Heart left ventricle (tissue), 16 donors: ENCODE measurements around the gene OR51A4. TPM values are rescaled to one million over a fixed set of nuclear protein-coding genes. Genes with fewer than 3 reads are reported as not detected.

ENCODE experiments used
- ATAC-seq, 4 donors: fragments of 200-7000 bp; cut with Tn5 transposase; one replicate each; pipeline ENCODE4 v1.9.1; 2020 to 2022; ENCODE audit warnings: moderate library complexity in 4 of 4, mild to moderate bottlenecking in 3 of 4, moderate number of reproducible peaks in 1 of 4
- DNase-seq, 5 donors: peaks; one replicate each; pipeline ENCODE4 v3.0.0-alpha.2; 2020
- H3K27ac ChIP-seq, 12 donors: fragments of 200-600 bp; sonication (generic) in 4 of 12; one replicate each; pipeline versions ENCODE4 v1.5.0 to v1.8.0; 2016 to 2022; ENCODE audit warnings: mild to moderate bottlenecking in 2 of 12
- H3K27me3 ChIP-seq, 9 donors: fragments of 200-600 bp; sonication (generic) in 2 of 9; one replicate each; pipeline versions ENCODE4 v1.5.1 to v1.8.0; 2016 to 2022; ENCODE audit warnings: mild to moderate bottlenecking in 3 of 9
- H3K36me3 ChIP-seq, 9 donors: fragments of 200-600 bp; sonication (generic) in 2 of 9; one replicate each; pipeline versions ENCODE4 v1.5.0 to v1.8.0; 2018 to 2022; ENCODE audit warnings: mild to moderate bottlenecking in 2 of 9
- H3K4me1 ChIP-seq, 12 donors: fragments of 200-600 bp; sonication (generic) in 4 of 12; one replicate each; pipeline versions ENCODE4 v1.5.0 to v1.8.0; 2016 to 2022; ENCODE audit warnings: mild to moderate bottlenecking in 3 of 12
- H3K4me3 ChIP-seq, 12 donors: fragments of 200-600 bp; sonication (generic) in 4 of 12; one replicate each; pipeline versions ENCODE4 v1.5.0 to v1.8.0; 2017 to 2022; ENCODE audit warnings: mild to moderate bottlenecking in 9 of 12, moderate library complexity in 4 of 12
- H3K9me3 ChIP-seq, 12 donors: fragments of 200-600 bp; sonication (generic) in 4 of 12; one replicate each; pipeline versions ENCODE4 v1.5.0 to v1.8.0; 2016 to 2022; ENCODE audit warnings: mild to moderate bottlenecking in 1 of 12
- CTCF ChIP-seq, 12 donors: fragments of 200-600 bp; sonication (generic) in 4 of 12; IDR thresholded peaks; one replicate each; pipeline versions ENCODE4 v1.5.0 to v1.8.0; 2018 to 2022; ENCODE audit warnings: antibody characterized with exemption in 12 of 12, mild to moderate bottlenecking in 5 of 12
- POLR2A ChIP-seq, 2 donors: fragments of 450-650 bp; IDR thresholded peaks; one replicate each; pipeline ENCODE4 v1.6.1; 2017; ENCODE audit warnings: antibody characterized with exemption in 2 of 2, mild to moderate bottlenecking in 2 of 2, moderate library complexity in 2 of 2
- WGBS, 4 donors: extraction: QIAGEN DNeasy Blood & Tissue Kit in 2 of 4; methylation state at CpG; one replicate each; pipeline versions ENCODE4 v1.1.5 to v1.1.7; 2013 to 2018; 5-methylcytosine and 5-hydroxymethylcytosine counted together
- intact Hi-C, 10 donors: fragments of 100-400 bp; cut with DNase I; formaldehyde crosslinking; loops; one replicate each; pipeline versions ENCODE4 v1.11.1 to v1.14.2; 2022
- polyA plus RNA-seq, 2 donors: library from polyadenylated mRNA; stranded (reverse); fragments of 200-250 nt; gene quantifications; one replicate each; pipeline ENCODE4 v1.2.3, GENCODE V29; 2013
- total RNA-seq, 9 donors: library from RNA; depleted of rRNA in 2 of 9; stranded (reverse); fragments of >200 nt in 2 of 9; fragmentation: NEBNext Ultra II Directional in 3 of 9; extraction: Animal tissue kit (Norgen Biotek cat#: 25700) in 3 of 9; gene quantifications; one replicate each; pipeline versions ENCODE4 v1.1.0 to v1.2.4, GENCODE V29; 2016 to 2023
- donor health status: ischemic (EF 13 %, LVEDD 7.1; RV severe dilation, severe dysfunction).
- donor health status: healthy with polysubstance abuse.
- donor health status: DM: no; HTN: yes; CAD: no.
- donor health status: DM: no; HTN: no; CAD: no.
- donor health status: ischemic (EF 25% LVEDD 6.9; RV normal size, moderate dysfunction).
- donor health status: ischemic (EF 25% LVEDD 5.7; RV mildly dilated, moderate dysfunction).
- donor health status: healthy.
- donor health status: DM: yes; HTN: yes; CAD: no.
- donor health status: ischemic (EF 35%, LVEDD 5.7; RV mildly dilated, moderate dysfunction).
- donor health status: nonischemic (EF 11% LVEDD 7.7; RV severe dilation, severe dysfunction).
- donor health status: DM: yes; HTN: yes; CAD: no.
- donor health status: PGD.
- donor health status: ischemic (EF 29% LVEDD 5.4; RV normal size, mild dysfunction).
- donor health status: nonischemic (EF 23%, LVEDD 6.1; RV moderate dilation, normal function).

OR51A4 gene
- total and polyA plus RNA-seq, 11 donors, result not detected

GRCh38 chr11:4924239-4924638 is 23.2 kb downstream of the OR51A4 start, which contains the start of gene OR51G1:
TSS of gene OR51G1 (minus strand) at chr11:4924339. CDS start at chr11:4924339, 0 bp downstream.
- Histone ChIP-seq H3K36me3 (no peaks in the 10 kb centered on the region), H3K27ac (no peak within 1 kb of the TSS), H3K9me3 (no peaks in the 10 kb centered on the region), H3K27me3 (no peaks in the 10 kb centered on the region), H3K4me1 (no peaks in the 10 kb centered on the region), H3K4me3 (no peak within 1 kb of the TSS)
- TF ChIP-seq POLR2A (IDR thresholded peaks at IDR 0.05), result no peak
- TF ChIP-seq CTCF (IDR thresholded peaks at IDR 0.05), result no peak
- intact Hi-C loops, result no loop called here
- 57 to 92% (median 74%) methylated on average over 1 of the region's 1 CpG for WGBS, 4 donors
- ATAC-seq (no peak), DNase-seq (no peak)

- no peak for ATAC-seq
- no peak overlapping the region for H3K27ac ChIP-seq
- H3K4me3 ChIP-seq, result no peak overlapping the region
- H3K4me1 ChIP-seq, result no peaks in the 10 kb centered on the region
- intact Hi-C loops, result no loop called here
- TF ChIP-seq POLR2A (IDR thresholded peaks at IDR 0.05) (no peak), CTCF (IDR thresholded peaks at IDR 0.05) (no peak)
- H3K36me3 ChIP-seq, result no peaks in the 10 kb centered on the region
- 55 to 59% (median 57%) methylated on average over 1 of the region's 1 CpG for WGBS, 4 donors
- no peaks in the 10 kb centered on the region for H3K27me3 ChIP-seq
- H3K9me3 ChIP-seq, result no peaks in the 10 kb centered on the region
- no peak for DNase-seq
Measured at GRCh38 chr11:4922304-4922703, 25.1 kb downstream of the OR51A4 start.

- TF ChIP-seq POLR2A (IDR thresholded peaks at IDR 0.05) (no peak), CTCF (IDR thresholded peaks at IDR 0.05) (no peak)
- Histone ChIP-seq H3K4me3 (no peak overlapping the region), H3K4me1 (no peaks in the 10 kb centered on the region), H3K36me3 (no peaks in the 10 kb centered on the region), H3K9me3 (no peaks in the 10 kb centered on the region), H3K27me3 (no peaks in the 10 kb centered on the region), H3K27ac (no peak overlapping the region)
- DNase-seq (no peak), ATAC-seq (no peak)
- intact Hi-C loops, result no loop called here
- WGBS, 4 donors, result 69 to 83% (median 77%) methylated on average over 1 of the region's 1 CpG
Measured at GRCh38 chr11:4921796-4922195, 25.6 kb downstream of the OR51A4 start.

- H3K27me3 ChIP-seq, result no peaks in the 10 kb centered on the region
- no peaks in the 10 kb centered on the region for H3K36me3 ChIP-seq
- no peak for DNase-seq
- no peak for ATAC-seq
- H3K27ac ChIP-seq, result no peak within 1 kb of the TSS
- H3K9me3 ChIP-seq, result no peaks in the 10 kb centered on the region
- no peak within 1 kb of the TSS for H3K4me3 ChIP-seq
- 67 to 89% (median 76%) methylated on average over 4 of the region's 4 CpGs for WGBS, 4 donors
- intact Hi-C loops, result no loop called here
- no peaks in the 10 kb centered on the region for H3K4me1 ChIP-seq
- no peak for TF ChIP-seq CTCF (IDR thresholded peaks at IDR 0.05)
- no peak for TF ChIP-seq POLR2A (IDR thresholded peaks at IDR 0.05)
Measured at GRCh38 chr11:4919250-4919649, 28.2 kb downstream of the OR51A4 start, which contains the start of gene OR51G2. TSS of gene OR51G2 (minus strand) at chr11:4919350. CDS start at chr11:4915663, 3,687 bp downstream.
